HG02981 (cell line): ENCODE measurements around the gene SNX30.

Source experiments
- ATAC-seq: cut with Tn5 transposase; IDR thresholded peaks from one replicate; pipeline ENCODE4 v1.9.1; 2021; ENCODE audit warnings: mild to moderate bottlenecking, moderate library complexity; ENCODE audit not compliant: unreplicated experiment

SNX30 gene

DNA sequence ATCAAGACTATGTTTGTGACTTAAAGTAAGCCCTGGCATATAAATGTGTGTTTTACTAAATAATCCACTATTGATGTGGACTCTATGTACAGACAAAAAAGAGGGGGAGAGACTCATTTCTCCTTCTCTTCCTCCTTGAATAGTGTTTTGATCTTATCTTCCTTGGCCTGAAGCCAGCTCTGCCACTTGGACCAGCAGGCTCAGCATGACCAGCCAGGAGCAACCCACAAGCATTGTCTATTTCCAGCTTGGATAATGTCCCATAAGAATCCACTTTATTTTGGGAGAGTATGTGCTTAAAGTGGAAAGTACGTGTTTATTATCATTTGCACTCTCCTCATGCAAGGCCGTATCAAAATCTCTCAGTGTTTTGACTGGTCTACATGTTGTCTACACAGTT lies 164.0 kb downstream of the SNX30 start:
- no peak for ATAC-seq

- no peak for ATAC-seq
Measured at GRCh38 chr9:112917047-112917986, 166.8 kb downstream of the SNX30 start.

DNA sequence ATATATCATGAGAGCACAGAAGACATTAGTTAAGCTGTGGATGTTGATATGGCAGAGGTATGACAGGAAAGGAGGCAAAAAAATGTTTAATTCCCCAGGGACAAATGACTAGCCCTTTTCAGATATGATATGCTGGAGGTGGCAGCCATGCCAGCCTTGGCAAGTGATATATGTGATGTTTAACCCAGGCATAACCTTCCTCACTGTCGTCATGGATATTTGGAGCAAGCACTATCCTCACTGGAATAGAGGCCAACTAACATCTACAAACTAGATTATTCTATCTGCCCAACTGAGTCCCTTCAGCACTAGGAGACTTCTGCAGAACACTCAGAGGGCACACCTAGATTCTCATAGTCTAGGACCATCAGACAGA lies 167.4 kb downstream of the SNX30 start:
- no peak for ATAC-seq

- no peak for ATAC-seq
Measured at GRCh38 chr9:112921549-112921948, 171.0 kb downstream of the SNX30 start.
